NCI-H748 (cell line): ENCODE data around the gene METTL22.

Experiments used
- DNase-seq: peaks from one replicate; lab custom pipeline; 2025; ENCODE audit not compliant: unreplicated experiment; lab: John Stamatoyannopoulos, UW

The METTL22 gene

DNA sequence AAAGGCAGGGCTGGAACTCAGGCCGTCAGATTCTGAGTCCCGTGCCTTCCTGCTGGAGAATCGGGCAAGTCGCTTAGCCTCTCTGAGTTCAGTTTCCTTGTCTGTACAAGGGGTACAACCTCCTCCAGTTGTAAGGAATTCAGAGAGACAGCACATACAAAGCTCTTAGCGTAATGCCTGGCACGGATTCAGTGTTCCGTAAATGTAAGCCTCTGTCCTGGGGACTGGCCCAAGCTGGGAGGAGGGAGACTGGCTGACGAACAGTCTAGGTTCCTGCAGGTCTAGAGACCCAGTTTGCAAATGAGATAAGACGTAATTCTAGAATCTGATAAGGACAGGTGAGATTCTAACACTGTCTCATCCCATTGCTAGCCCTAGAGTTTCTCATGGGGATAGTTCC lies 9.9 kb downstream of the METTL22 start:
- DNase-seq = no peak

DNA sequence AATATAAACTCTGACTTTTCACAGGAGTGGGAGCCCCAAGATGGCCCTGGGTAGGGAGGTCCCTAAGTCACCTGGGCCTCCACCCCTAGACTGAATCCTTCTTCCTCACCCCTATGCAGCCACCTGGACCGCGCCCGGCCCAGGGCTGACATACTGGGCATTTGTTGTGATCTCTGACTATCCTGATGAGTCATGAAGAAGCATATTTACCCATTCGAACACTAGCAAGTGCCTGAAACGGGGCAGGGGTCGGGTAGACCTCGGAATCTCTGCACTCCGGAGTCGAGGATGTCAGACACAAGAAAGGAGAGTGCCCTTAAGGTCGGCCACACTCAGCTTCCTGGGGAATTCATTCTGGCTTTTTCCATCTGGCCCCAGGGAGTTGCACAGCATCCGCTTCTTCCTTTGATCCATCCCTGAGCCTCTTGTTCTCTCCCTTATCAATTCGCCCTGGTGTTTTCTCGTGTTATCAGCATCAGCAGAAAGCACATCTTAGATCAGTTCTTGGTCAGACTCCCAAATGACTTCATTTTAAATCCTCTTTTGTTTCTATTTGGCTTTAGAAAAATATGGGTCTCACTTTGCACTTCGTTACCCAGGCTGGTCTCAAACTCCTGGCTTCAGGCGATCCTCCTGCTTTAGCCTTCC lies 10.4 kb downstream of the METTL22 start:
- no peak for DNase-seq

- no peak for DNase-seq
Measured at GRCh38 chr16:8632675-8633182, 11.2 kb downstream of the METTL22 start.

DNA sequence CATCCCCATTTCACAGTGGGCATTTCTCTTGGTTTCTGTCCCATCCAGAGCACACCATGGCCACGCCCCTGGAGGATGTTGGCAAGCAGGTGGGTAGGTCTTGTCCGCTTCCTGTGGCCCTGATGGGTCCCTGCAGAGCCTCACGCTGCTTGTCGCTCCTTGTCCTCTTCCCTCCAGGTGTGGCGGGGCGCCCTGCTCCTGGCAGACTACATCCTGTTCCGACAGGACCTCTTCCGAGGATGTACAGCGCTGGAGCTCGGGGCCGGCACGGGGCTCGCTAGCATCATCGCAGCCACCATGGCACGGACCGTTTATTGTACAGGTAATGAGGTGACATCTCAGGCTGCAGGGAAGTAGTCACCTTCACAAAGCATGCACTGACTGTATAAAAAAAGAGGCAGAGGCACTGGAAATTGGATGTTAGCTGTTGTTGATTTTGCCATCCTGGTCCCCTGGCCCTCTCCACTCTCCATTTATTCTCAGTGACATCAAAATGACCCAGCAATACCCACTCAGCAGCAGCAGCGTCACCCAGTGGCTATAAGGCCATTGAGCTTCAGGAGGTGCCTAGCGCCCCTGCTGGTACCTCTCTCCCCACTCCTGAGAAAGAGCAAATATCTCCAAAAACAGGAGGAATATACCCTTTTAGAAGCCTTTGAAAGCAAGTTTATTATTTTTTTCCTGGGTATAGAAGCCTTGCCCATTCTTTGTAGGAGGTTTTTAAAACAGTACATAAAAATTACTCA lies 13.7 kb downstream of the METTL22 start:
- DNase-seq = no peak

DNA sequence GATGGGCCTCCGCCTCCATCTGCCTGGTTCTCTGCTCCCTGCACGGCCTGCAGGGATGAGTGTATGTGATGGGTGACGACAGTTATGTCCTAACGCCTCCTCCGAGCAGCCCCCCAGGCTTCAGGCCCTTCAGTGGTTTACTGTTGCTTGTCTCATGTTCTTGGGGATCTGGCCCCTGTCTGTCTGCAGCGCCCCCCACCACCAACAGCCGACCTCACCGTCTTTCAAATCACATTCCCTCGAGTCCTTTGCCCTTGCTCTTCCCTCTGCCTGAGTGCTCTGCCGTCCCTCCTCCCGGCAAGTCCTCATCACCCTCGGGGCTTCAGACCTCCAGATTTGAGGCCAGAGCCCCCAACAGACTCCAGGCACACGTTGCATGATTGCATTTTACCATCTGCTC lies 18.2 kb downstream of the METTL22 start:
- no peak for DNase-seq

DNA sequence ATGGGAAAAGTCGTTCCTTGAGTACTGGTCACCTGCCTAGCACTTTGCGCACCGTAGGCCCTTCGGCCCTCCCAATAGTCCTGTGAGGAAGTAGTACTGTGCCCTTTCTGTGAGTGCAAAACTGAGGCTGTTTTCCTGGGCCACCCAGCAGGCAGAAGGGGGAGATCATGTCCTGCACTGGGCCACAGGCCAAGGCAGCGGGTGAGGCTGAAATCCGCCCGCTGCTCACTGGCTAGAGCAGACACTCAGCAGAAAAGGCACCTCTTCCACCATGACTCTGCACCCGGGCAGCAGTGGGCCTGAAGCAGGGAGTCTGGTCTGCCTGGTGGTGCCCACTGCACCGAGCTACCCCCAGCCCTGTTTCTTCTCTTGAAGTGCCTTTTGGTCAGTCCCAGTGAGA lies 20.2 kb downstream of the METTL22 start:
- DNase-seq = no peak

DNA sequence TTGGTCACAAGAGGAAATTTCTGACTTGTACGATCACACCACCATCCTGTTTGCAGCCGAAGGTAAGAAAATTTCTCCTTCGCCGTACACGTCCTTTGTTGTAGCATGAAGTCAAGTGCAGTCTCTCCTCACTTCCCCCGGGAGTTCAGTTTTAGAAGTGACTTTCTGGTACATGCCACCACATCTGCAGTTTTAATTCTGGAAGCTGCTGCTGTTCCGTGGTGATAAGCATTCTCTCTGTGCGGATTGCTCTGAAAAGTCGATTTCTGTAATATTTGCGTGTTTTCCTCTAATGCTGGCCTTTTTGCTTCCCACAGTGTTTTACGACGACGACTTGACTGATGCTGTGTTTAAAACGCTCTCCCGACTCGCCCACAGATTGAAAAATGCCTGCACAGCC lies 20.6 kb downstream of the METTL22 start:
- no peak for DNase-seq

- no peak for DNase-seq
Measured at GRCh38 chr16:8644211-8645140, 23.0 kb downstream of the METTL22 start.

DNA sequence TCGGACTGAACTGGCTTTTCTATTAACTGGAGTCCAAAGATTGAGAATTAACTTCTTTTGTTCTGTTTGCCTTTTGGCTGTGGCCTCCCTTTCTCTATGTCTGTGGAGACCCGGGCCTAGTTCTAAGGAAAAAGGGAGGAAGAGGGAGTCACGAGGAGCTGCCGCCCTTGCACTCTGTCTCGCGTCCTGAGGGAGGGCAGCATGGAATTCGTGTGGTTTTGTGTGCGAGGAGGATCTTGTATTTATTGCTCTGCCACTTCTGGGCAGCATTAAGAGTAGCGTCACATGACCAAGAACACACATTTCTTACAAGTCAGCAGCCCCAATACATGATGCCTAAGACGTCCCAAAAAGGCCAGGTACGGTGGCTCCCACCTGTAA lies 23.6 kb downstream of the METTL22 start:
- no peak for DNase-seq

DNA sequence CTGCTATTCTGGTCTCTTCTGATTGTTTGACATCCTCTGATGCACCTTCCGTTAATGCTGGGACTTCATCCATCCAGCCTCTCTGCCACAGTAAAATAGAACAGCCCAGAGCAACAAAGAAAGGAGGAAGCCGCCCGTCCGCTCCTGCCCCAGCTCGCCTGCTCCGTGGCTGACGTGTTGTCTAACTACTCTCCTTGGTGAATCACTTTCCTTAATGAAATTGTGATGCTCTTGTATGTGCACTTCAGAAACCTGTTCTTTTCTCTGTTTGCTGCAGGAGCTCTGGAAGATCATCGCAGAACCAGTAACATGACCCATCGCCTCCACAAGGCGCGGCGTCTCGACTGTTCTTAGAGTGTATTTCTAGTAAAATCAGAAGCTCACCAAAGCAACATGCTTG lies 24.3 kb downstream of the METTL22 start:
- no peak for DNase-seq

DNA sequence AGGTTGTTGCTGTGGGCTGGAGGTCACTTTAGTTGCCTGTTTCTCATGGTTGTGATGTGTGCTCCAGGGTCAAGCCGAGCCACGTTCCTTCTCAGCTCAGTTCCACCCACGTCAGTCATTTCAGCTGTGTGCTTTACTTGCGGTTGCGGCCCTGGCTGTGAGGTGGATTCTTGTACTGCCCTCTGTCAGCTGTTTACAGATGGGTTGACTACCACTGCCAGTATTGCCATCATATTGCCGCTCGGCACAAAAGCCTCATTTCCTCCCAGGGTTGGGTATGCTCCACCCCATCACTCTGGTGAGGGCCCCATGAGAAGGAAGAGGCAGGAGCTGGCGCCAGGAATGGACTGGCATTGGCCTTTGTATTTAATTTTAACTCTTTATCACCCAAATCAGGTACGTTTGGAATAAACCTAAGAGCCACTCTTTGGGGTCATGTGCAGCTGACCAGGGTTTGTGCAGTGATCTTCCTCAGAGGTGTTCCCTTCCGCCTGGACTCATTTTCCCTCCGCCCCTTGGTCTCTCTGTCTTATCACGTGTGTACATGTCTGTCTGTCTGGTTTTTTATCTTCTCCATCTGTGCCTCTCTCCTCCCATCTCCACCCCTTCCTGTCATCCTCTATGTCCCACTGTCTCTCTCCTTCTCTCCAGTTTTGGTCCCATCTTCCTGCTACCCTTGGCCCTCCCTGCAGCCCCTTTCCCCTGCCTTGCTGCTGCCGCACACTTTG lies 25.0 kb downstream of the METTL22 start:
- no peak for DNase-seq

DNA sequence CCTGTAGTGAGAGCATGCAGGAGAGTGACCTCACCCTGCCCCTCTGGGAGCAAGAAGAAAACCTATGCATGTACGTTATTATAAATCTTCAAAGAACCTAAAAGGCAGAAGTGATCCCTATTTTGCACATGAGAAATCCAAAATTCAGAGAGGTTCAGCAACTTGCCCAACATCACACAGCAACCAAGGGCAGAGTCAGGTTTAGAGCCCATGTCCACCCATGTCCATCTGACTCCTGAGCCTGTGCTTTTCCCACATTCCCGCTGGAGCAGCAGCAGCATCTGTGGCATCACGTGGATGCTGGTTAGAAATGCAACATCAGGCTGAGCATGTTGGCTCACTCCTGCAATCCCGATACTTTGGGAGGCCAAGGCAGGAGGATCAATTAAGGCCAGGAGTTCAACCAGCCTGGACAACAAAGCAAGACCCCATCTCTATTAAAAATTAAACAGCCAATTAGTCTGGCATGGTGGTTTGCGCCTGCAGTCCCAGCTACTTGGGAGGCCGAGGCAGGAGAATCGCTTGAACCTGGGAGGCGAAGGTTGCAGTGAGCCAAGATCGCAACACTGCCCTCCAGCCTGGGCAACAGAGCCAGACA lies 26.3 kb downstream of the METTL22 start:
- DNase-seq = no peak

DNA sequence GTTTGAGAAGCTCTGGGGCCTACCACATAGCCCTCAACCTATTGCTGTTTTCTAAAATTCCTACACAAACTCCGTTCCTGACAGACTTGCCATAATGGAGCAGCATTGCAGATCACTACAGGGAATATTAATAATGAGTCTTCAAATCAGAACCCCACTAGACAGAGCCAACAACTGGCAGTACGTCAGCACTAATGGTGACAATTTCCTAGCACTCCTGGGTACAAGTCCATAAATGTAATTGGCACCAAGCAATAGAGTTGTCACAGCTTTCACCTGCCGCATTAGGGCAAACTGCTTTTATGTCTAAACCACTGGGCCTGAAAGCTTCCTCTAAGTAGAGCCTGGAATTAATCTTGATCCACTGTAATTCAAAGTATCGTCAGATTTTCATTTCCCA lies 27.4 kb downstream of the METTL22 start:
- no peak for DNase-seq

- DNase-seq = no peak
Measured at GRCh38 chr16:8649829-8650554, 28.5 kb downstream of the METTL22 start.

DNA sequence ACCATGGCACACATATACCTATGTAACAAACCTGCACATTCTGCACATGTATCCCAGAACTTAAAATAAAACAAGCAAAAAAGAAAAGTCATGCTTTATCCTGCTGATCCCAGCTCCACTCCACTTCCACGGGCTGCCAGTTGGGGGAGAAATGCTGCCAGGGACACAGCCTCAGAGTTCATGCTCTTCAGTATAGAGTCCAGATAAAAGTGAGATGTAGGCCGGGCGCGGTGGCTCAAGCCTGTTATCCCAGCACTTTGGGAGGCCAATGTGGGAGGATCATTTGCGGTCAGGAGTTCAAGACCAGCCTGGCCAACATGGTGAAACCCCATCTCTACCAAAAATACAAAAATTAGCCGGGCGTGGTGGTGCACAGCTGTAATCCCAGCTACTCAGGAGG lies 30.5 kb downstream of the METTL22 start:
- DNase-seq = peak; percentile 5

DNA sequence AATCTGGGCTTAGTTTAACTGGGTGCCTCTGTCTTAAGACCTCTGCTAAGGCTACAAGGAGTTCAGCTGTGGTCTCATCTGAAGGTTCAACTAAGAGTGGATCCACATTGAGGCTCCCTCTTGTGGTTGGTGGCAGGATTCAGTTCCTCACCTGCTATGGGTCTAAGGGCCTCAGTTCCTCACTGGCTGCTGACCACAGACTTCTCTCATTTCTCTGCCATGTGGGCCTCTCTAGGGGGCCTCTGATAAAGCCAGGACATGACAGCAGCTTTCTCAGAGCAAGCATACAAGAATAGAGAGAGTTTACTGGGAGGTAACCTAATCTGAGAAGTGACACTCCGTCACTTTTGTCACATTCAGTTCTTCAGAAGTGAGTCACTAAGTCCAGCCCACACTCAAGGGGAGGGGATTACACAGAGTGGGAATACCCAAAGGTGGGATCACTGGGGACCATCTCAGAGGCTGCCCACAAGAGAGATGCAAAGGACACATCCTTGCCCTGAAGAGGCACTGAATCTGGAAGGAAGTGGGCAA lies 33.8 kb downstream of the METTL22 start:
- DNase-seq = peak; percentile 45

DNA sequence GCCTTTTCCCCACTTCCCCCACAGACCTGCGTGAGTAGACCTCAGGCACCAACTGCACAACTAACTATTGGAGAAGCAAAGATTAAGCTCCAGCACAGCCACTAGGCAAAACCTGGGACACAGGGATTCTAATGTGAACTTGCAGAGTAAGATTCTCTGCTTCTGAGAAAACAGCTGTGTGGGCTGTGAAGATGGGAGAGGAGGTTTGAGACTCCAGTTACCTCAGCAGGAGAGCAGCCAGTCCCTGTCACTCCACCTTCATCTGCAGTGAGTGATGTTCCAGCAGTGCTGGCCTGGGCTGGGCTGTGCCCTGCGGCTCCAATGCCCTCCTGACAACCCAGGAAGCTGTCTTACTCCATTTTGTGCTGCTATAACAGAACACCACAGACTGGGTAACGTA lies 34.9 kb downstream of the METTL22 start:
- no peak for DNase-seq

GRCh38 chr16:8660841-8661301 lies 39.4 kb downstream of the METTL22 start:
- DNase-seq = peak; percentile 89

DNA sequence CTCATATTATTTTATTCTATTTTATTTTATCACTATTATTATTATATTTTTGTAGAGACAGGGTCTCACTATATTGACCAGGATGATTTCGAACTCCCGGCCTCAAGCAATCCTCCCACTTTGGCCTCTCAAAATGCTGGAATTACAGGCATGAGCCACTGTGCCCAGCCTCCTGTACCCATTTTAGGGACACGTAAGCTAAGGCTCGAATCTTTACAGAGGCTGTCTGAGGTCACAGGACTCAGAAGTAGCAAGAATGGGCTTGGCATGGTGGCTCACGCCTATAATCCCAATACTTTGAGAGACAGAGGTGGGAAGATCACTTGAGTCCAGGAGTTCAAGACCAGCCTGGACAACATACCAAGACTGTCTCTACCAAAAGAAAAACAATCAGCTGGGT lies 40.2 kb downstream of the METTL22 start:
- DNase-seq = no peak
